GM23338 (cell line): ENCODE measurements around the gene RNF103. TPM values are rescaled to one million over a fixed set of nuclear protein-coding genes. Genes with fewer than 3 reads are reported as not detected.

Experiments used
- ATAC-seq: fragments of 200-7000 bp; cut with Tn5 transposase; 3 replicates; pipeline ENCODE4 v1.9.1; 2020
- DNase-seq: peaks from one replicate; pipeline ENCODE4 v3.0.0-alpha.2; 2015; ENCODE audit warnings: low spot score
- H2AFZ ChIP-seq: fragments of 200-600 bp; sonication (generic); 2 replicates; pipeline ENCODE4 v1.8.0; 2016; ENCODE audit warnings: antibody characterized with exemption, mild to moderate bottlenecking, moderate library complexity
- H3F3A ChIP-seq: fragments of 200-600 bp; sonication (generic); replicated peaks from 2 replicates; pipeline ENCODE4 v1.8.0; 2017; ENCODE audit warnings: antibody characterized with exemption, mixed run types, low read depth
- H3K27ac ChIP-seq: fragments of 200-600 bp; sonication (generic); 2 replicates; pipeline ENCODE4 v1.6.1; 2016; ENCODE audit warnings: low read depth
- H3K27me3 ChIP-seq: fragments of 200-600 bp; sonication (generic); 2 replicates; pipeline ENCODE4 v1.8.0; 2016; ENCODE audit warnings: mild to moderate bottlenecking, mixed run types, moderate library complexity; ENCODE audit not compliant: insufficient read depth
- H3K36me3 ChIP-seq: fragments of 200-600 bp; sonication (generic); 2 replicates; pipeline ENCODE4 v1.8.0; 2016; ENCODE audit warnings: mild to moderate bottlenecking; ENCODE audit not compliant: insufficient read depth
- H3K4me1 ChIP-seq: fragments of 200-600 bp; sonication (generic); 2 replicates; pipeline ENCODE4 v1.8.0; 2016; ENCODE audit warnings: mild to moderate bottlenecking, moderate library complexity; ENCODE audit not compliant: insufficient read depth
- H3K4me2 ChIP-seq: fragments of 200-600 bp; sonication (generic); 2 replicates; pipeline ENCODE4 v1.7.1; 2017; ENCODE audit warnings: mixed run types
- H3K4me3 ChIP-seq: fragments of 200-600 bp; sonication (generic); 2 replicates; pipeline ENCODE4 v1.6.1; 2016; ENCODE audit warnings: mixed run types
- H3K79me2 ChIP-seq: fragments of 200-600 bp; sonication (generic); replicated peaks from 2 replicates; pipeline ENCODE4 v1.8.0; 2017; ENCODE audit warnings: mild to moderate bottlenecking; ENCODE audit not compliant: insufficient read depth
- H3K9me2 ChIP-seq: fragments of 200-600 bp; sonication (generic); 2 replicates; pipeline ENCODE4 v1.8.0; 2017; ENCODE audit not compliant: insufficient read depth
- H4K20me1 ChIP-seq: fragments of 200-600 bp; sonication (generic); replicated peaks from 2 replicates; pipeline ENCODE4 v1.8.0; 2017; ENCODE audit warnings: mild to moderate bottlenecking; ENCODE audit not compliant: insufficient read depth
- H3K27ac Mint-ChIP-seq: 2 replicates; pipeline ENCODE4 v1.8.0; 2020; ENCODE audit warnings: inconsistent platforms, mild to moderate bottlenecking, moderate library complexity, mixed read lengths
- H3K27me3 Mint-ChIP-seq: 3 replicates; pipeline ENCODE4 v1.8.0; 2022; ENCODE audit warnings: low read depth, mild to moderate bottlenecking, moderate library complexity, mixed read lengths, inconsistent platforms; ENCODE audit not compliant: insufficient read depth, poor library complexity
- H3K36me3 Mint-ChIP-seq: 3 replicates; pipeline ENCODE4 v1.8.0; 2021; ENCODE audit warnings: low read depth, mild to moderate bottlenecking, inconsistent platforms, moderate library complexity, mixed read lengths
- H3K4me1 Mint-ChIP-seq: 3 replicates; pipeline ENCODE4 v1.8.0; 2020; ENCODE audit warnings: mild to moderate bottlenecking, inconsistent platforms, mixed read lengths
- H3K4me3 Mint-ChIP-seq: 3 replicates; pipeline ENCODE4 v1.8.0; 2021; ENCODE audit warnings: moderate library complexity, mild to moderate bottlenecking, inconsistent platforms, mixed read lengths
- H3K9me3 Mint-ChIP-seq: 3 replicates; pipeline ENCODE4 v1.8.0; 2020; ENCODE audit warnings: moderate library complexity, mild to moderate bottlenecking, inconsistent platforms, mixed read lengths
- CREB1 ChIP-seq: fragments of 250-450 bp; sonication (Bioruptor Pico); IDR thresholded peaks from 2 replicates; pipeline ENCODE4 v1.5.0; 2020; ENCODE audit warnings: low read depth, mild to moderate bottlenecking, moderate library complexity
- EZH2 ChIP-seq: fragments of 200-600 bp; sonication (generic); IDR thresholded peaks from one replicate; pipeline ENCODE4 v1.8.0; 2017; ENCODE audit warnings: antibody characterized with exemption, mild to moderate bottlenecking, low read depth; ENCODE audit not compliant: unreplicated experiment
- EZH2phosphoT487 ChIP-seq: fragments of 200-600 bp; sonication (generic); IDR thresholded peaks from one replicate; pipeline ENCODE4 v1.8.1; 2018; ENCODE audit warnings: antibody characterized with exemption; ENCODE audit not compliant: unreplicated experiment
- JUNB ChIP-seq: IDR thresholded peaks from one replicate; pipeline ENCODE4 v1.6.1; 2016; ENCODE audit warnings: antibody characterized with exemption; ENCODE audit not compliant: unreplicated experiment
- NANOG ChIP-seq: IDR thresholded peaks from 2 replicates; pipeline ENCODE4 v1.6.1; 2016; ENCODE audit warnings: antibody characterized with exemption, borderline replicate concordance
- POLR2AphosphoS5 ChIP-seq: IDR thresholded peaks from 2 replicates; pipeline ENCODE4 v1.6.1; 2016; ENCODE audit warnings: antibody characterized with exemption, low read depth
- STAT1 ChIP-seq: IDR thresholded peaks from one replicate; pipeline ENCODE4 v1.6.1; 2016; ENCODE audit warnings: antibody characterized with exemption; ENCODE audit not compliant: unreplicated experiment
- ZNF114 ChIP-seq: fragments of 250-450 bp; sonication (Bioruptor Pico); IDR thresholded peaks from 2 replicates; pipeline ENCODE4 v1.5.0; 2020; ENCODE audit warnings: mild to moderate bottlenecking, moderate library complexity
- ZNF331 ChIP-seq: fragments of 250-450 bp; sonication (Bioruptor Pico); IDR thresholded peaks from 2 replicates; pipeline ENCODE4 v1.5.0; 2020; ENCODE audit warnings: low read depth, mild to moderate bottlenecking, moderate library complexity
- polyA plus RNA-seq: library from polyadenylated mRNA; unstranded; fragments of >200 nt; fragmentation: Nextera tagmentation; extraction: Ambion mirVana; gene quantifications from 2 replicates; pipeline ENCODE4 v1.2.1, GENCODE V29; 2016
- total RNA-seq: library from RNA; depleted of rRNA; stranded (reverse); fragments of >200 nt; shearing (Covaris generic); gene quantifications from 2 replicates; pipeline ENCODE4 v1.2.3, GENCODE V29; 2014
- TF ChIP-seq, protein P1 (sequence below), 2 experiments: fragments of 200-600 bp in 1 of 2; sonication (generic) in 1 of 2; conservative IDR thresholded peaks; 2 replicates each; pipeline versions ENCODE4 v1.5.1 to v1.6.1; 2016 to 2017; ENCODE audit warnings: antibody characterized with exemption in 2 of 2, low read depth in 2 of 2, mild to moderate bottlenecking in 2 of 2, moderate library complexity in 1 of 2
- TF ChIP-seq, protein P2 (sequence below): IDR thresholded peaks from 2 replicates; pipeline ENCODE4 v1.6.1; 2016; ENCODE audit warnings: antibody characterized with exemption
- TF ChIP-seq, protein P3 (sequence below): fragments of 250-450 bp; sonication (Bioruptor Pico); IDR thresholded peaks from 2 replicates; pipeline ENCODE4 v1.5.0; 2020; ENCODE audit warnings: mild to moderate bottlenecking, moderate library complexity
- TF ChIP-seq, protein P4 (sequence below): IDR thresholded peaks from one replicate; pipeline ENCODE4 v1.6.1; 2018; ENCODE audit warnings: antibody characterized with exemption; ENCODE audit not compliant: unreplicated experiment

Gene RNF103
- total and polyA plus RNA-seq, 2 experiments from 2014 or later = 3.8 to 5.9 TPM

DNA sequence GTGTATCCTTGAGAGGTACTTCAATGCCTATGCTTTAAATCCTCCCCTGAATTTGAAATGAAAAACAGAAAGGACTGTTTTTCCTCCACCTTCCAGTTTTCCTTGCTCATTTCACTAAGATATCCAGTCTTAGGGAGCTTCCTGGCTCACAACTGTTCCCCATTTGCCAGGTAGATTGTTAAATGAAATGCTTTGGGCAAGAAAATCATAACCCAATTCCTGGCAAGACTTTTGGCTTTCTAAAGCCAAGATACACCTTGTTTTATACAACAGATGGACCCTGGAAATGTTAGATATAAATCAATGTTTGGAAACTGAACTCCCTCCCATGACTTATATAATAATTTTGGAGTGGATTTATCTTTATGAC is 56.9 kb downstream of the RNF103 start:
- H3K4me3 Mint-ChIP-seq = no peak overlapping the region
- DNase-seq (no peak), ATAC-seq (no peak)
- H3K36me3 Mint-ChIP-seq = no peaks in the 10 kb centered on the region; the same call in 2 of the 3 replicates
- peaks cover 13% of the 10 kb centered on the region for H3K27me3 Mint-ChIP-seq
- no peak overlapping the region for H3K4me3 ChIP-seq
- H3F3A ChIP-seq = no peaks in the 10 kb centered on the region
- H3K9me3 Mint-ChIP-seq = peaks cover 6% of the 10 kb centered on the region; the same call in 2 of the 3 replicates
- H3K27me3 ChIP-seq = peaks cover 5% of the 10 kb centered on the region; the same call in 1 of the 2 replicates
- peaks cover 8% of the 10 kb centered on the region for H3K79me2 ChIP-seq
- peak overlapping the region; percentile 63; the same call in 1 of the 2 replicates for H2AFZ ChIP-seq
- no peaks in the 10 kb centered on the region for H4K20me1 ChIP-seq
- TF ChIP-seq, protein P1, sequence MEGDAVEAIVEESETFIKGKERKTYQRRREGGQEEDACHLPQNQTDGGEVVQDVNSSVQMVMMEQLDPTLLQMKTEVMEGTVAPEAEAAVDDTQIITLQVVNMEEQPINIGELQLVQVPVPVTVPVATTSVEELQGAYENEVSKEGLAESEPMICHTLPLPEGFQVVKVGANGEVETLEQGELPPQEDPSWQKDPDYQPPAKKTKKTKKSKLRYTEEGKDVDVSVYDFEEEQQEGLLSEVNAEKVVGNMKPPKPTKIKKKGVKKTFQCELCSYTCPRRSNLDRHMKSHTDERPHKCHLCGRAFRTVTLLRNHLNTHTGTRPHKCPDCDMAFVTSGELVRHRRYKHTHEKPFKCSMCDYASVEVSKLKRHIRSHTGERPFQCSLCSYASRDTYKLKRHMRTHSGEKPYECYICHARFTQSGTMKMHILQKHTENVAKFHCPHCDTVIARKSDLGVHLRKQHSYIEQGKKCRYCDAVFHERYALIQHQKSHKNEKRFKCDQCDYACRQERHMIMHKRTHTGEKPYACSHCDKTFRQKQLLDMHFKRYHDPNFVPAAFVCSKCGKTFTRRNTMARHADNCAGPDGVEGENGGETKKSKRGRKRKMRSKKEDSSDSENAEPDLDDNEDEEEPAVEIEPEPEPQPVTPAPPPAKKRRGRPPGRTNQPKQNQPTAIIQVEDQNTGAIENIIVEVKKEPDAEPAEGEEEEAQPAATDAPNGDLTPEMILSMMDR (conservative IDR thresholded peaks at IDR 0.05; ENCODE audit: low read depth in 2 of 2) = no peak
- TF ChIP-seq EZH2 (no peak), NANOG (no peak), ZNF114 (no peak), ZNF331 (CRISPR knock-in tag) (no peak), EZH2phosphoT487 (no peak), POLR2AphosphoS5 (no peak), CREB1 (CRISPR knock-in tag) (no peak), STAT1 (no peak), JUNB (no peak)
- TF ChIP-seq, protein P2, sequence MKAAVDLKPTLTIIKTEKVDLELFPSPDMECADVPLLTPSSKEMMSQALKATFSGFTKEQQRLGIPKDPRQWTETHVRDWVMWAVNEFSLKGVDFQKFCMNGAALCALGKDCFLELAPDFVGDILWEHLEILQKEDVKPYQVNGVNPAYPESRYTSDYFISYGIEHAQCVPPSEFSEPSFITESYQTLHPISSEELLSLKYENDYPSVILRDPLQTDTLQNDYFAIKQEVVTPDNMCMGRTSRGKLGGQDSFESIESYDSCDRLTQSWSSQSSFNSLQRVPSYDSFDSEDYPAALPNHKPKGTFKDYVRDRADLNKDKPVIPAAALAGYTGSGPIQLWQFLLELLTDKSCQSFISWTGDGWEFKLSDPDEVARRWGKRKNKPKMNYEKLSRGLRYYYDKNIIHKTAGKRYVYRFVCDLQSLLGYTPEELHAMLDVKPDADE = no peak
- TF ChIP-seq, protein P3, sequence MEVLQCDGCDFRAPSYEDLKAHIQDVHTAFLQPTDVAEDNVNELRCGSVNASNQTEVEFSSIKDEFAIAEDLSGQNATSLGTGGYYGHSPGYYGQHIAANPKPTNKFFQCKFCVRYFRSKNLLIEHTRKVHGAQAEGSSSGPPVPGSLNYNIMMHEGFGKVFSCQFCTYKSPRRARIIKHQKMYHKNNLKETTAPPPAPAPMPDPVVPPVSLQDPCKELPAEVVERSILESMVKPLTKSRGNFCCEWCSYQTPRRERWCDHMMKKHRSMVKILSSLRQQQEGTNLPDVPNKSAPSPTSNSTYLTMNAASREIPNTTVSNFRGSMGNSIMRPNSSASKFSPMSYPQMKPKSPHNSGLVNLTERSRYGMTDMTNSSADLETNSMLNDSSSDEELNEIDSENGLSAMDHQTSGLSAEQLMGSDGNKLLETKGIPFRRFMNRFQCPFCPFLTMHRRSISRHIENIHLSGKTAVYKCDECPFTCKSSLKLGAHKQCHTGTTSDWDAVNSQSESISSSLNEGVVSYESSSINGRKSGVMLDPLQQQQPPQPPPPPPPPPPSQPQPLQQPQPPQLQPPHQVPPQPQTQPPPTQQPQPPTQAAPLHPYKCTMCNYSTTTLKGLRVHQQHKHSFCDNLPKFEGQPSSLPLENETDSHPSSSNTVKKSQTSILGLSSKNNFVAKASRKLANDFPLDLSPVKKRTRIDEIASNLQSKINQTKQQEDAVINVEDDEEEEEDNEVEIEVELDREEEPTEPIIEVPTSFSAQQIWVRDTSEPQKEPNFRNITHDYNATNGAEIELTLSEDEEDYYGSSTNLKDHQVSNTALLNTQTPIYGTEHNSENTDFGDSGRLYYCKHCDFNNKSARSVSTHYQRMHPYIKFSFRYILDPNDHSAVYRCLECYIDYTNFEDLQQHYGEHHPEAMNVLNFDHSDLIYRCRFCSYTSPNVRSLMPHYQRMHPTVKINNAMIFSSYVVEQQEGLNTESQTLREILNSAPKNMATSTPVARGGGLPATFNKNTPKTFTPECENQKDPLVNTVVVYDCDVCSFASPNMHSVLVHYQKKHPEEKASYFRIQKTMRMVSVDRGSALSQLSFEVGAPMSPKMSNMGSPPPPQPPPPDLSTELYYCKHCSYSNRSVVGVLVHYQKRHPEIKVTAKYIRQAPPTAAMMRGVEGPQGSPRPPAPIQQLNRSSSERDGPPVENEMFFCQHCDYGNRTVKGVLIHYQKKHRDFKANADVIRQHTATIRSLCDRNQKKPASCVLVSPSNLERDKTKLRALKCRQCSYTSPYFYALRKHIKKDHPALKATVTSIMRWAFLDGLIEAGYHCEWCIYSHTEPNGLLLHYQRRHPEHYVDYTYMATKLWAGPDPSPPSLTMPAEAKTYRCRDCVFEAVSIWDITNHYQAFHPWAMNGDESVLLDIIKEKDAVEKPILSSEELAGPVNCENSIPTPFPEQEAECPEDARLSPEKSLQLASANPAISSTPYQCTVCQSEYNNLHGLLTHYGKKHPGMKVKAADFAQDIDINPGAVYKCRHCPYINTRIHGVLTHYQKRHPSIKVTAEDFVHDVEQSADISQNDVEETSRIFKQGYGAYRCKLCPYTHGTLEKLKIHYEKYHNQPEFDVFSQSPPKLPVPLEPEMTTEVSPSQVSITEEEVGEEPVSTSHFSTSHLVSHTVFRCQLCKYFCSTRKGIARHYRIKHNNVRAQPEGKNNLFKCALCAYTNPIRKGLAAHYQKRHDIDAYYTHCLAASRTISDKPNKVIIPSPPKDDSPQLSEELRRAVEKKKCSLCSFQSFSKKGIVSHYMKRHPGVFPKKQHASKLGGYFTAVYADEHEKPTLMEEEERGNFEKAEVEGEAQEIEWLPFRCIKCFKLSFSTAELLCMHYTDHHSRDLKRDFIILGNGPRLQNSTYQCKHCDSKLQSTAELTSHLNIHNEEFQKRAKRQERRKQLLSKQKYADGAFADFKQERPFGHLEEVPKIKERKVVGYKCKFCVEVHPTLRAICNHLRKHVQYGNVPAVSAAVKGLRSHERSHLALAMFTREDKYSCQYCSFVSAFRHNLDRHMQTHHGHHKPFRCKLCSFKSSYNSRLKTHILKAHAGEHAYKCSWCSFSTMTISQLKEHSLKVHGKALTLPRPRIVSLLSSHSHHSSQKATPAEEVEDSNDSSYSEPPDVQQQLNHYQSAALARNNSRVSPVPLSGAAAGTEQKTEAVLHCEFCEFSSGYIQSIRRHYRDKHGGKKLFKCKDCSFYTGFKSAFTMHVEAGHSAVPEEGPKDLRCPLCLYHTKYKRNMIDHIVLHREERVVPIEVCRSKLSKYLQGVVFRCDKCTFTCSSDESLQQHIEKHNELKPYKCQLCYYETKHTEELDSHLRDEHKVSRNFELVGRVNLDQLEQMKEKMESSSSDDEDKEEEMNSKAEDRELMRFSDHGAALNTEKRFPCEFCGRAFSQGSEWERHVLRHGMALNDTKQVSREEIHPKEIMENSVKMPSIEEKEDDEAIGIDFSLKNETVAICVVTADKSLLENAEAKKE (CRISPR knock-in tag) = no peak
- TF ChIP-seq, protein P4, sequence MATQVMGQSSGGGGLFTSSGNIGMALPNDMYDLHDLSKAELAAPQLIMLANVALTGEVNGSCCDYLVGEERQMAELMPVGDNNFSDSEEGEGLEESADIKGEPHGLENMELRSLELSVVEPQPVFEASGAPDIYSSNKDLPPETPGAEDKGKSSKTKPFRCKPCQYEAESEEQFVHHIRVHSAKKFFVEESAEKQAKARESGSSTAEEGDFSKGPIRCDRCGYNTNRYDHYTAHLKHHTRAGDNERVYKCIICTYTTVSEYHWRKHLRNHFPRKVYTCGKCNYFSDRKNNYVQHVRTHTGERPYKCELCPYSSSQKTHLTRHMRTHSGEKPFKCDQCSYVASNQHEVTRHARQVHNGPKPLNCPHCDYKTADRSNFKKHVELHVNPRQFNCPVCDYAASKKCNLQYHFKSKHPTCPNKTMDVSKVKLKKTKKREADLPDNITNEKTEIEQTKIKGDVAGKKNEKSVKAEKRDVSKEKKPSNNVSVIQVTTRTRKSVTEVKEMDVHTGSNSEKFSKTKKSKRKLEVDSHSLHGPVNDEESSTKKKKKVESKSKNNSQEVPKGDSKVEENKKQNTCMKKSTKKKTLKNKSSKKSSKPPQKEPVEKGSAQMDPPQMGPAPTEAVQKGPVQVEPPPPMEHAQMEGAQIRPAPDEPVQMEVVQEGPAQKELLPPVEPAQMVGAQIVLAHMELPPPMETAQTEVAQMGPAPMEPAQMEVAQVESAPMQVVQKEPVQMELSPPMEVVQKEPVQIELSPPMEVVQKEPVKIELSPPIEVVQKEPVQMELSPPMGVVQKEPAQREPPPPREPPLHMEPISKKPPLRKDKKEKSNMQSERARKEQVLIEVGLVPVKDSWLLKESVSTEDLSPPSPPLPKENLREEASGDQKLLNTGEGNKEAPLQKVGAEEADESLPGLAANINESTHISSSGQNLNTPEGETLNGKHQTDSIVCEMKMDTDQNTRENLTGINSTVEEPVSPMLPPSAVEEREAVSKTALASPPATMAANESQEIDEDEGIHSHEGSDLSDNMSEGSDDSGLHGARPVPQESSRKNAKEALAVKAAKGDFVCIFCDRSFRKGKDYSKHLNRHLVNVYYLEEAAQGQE = no peak
- peaks cover 3% of the 10 kb centered on the region; the same call in 1 of the 3 replicates for H3K4me1 Mint-ChIP-seq
- no peak overlapping the region for H3K27ac ChIP-seq
- no peak overlapping the region for H3K27ac Mint-ChIP-seq
- H3K4me1 ChIP-seq = peaks cover 7% of the 10 kb centered on the region
- peaks cover 11% of the 10 kb centered on the region for H3K9me2 ChIP-seq
- H3K36me3 ChIP-seq = no peaks in the 10 kb centered on the region
- no peak overlapping the region for H3K4me2 ChIP-seq
